ENCODE results near the gene HPX.

HPX gene

GRCh38 chr11:6437993-6438392 lies 2.8 kb downstream of the HPX start:
- no peak for DNase-seq (ENCODE audit: low spot score)
- in situ Hi-C loops (cut with MboI; ENCODE audit: low pct_unique_long_range_greater_than_20kb, low sequenced_read_pairs, unreplicated experiment) = no loop called here

GRCh38 chr11:6437423-6437822 lies 3.4 kb downstream of the HPX start:
- no peak for DNase-seq (ENCODE audit: low spot score)
- in situ Hi-C loops (cut with MboI; ENCODE audit: low pct_unique_long_range_greater_than_20kb, low sequenced_read_pairs, unreplicated experiment) = no loop called here
- TF ChIP-seq CTCF (IDR thresholded peaks at IDR 0.05; ENCODE audit: extremely low read depth, insufficient read depth, missing control alignments) = no peak

More at GRCh38 chr11:6437993-6438392, 2.8 kb downstream of the HPX start:
- TF ChIP-seq CTCF (IDR thresholded peaks at IDR 0.05; ENCODE audit: extremely low read depth, insufficient read depth, missing control alignments) = no peak

- no peak for DNase-seq (ENCODE audit: low spot score)
- in situ Hi-C loops (cut with MboI; ENCODE audit: low pct_unique_long_range_greater_than_20kb, low sequenced_read_pairs, unreplicated experiment) = no loop called here
- TF ChIP-seq CTCF (IDR thresholded peaks at IDR 0.05; ENCODE audit: extremely low read depth, insufficient read depth, missing control alignments) = no peak
Observed at GRCh38 chr11:6433998-6434660, 6.7 kb downstream of the HPX start.

GRCh38 chr11:6431861-6432260 lies 8.9 kb downstream of the HPX start:
- TF ChIP-seq CTCF (IDR thresholded peaks at IDR 0.05; ENCODE audit: extremely low read depth, insufficient read depth, missing control alignments) = no peak
- in situ Hi-C loops (cut with MboI; ENCODE audit: low pct_unique_long_range_greater_than_20kb, low sequenced_read_pairs, unreplicated experiment) = no loop called here
- DNase-seq (ENCODE audit: low spot score) = no peak

GRCh38 chr11:6427516-6427915 lies 13.3 kb downstream of the HPX start:
- DNase-seq (ENCODE audit: low spot score) = no peak
- no peak for TF ChIP-seq CTCF (IDR thresholded peaks at IDR 0.05; ENCODE audit: extremely low read depth, insufficient read depth, missing control alignments)
- in situ Hi-C loops (cut with MboI; ENCODE audit: low pct_unique_long_range_greater_than_20kb, low sequenced_read_pairs, unreplicated experiment) = no loop called here

- no peak for TF ChIP-seq CTCF (IDR thresholded peaks at IDR 0.05; ENCODE audit: extremely low read depth, insufficient read depth, missing control alignments)
- in situ Hi-C loops (cut with MboI; ENCODE audit: low pct_unique_long_range_greater_than_20kb, low sequenced_read_pairs, unreplicated experiment) = no loop called here
- no peak for DNase-seq (ENCODE audit: low spot score)
Observed at GRCh38 chr11:6420677-6421076, 20.1 kb downstream of the HPX start.
